ELR (cell line): Measurements from ENCODE around the gene CHD6.
A peak's percentile ranks its signal among the peaks of the same experiment; 100 is the strongest.

Experiments
- DNase-seq: peaks from one replicate; pipeline ENCODE4 v3.0.0-alpha.2; 2015; ENCODE audit warnings: low read depth

CHD6 gene, protein sequence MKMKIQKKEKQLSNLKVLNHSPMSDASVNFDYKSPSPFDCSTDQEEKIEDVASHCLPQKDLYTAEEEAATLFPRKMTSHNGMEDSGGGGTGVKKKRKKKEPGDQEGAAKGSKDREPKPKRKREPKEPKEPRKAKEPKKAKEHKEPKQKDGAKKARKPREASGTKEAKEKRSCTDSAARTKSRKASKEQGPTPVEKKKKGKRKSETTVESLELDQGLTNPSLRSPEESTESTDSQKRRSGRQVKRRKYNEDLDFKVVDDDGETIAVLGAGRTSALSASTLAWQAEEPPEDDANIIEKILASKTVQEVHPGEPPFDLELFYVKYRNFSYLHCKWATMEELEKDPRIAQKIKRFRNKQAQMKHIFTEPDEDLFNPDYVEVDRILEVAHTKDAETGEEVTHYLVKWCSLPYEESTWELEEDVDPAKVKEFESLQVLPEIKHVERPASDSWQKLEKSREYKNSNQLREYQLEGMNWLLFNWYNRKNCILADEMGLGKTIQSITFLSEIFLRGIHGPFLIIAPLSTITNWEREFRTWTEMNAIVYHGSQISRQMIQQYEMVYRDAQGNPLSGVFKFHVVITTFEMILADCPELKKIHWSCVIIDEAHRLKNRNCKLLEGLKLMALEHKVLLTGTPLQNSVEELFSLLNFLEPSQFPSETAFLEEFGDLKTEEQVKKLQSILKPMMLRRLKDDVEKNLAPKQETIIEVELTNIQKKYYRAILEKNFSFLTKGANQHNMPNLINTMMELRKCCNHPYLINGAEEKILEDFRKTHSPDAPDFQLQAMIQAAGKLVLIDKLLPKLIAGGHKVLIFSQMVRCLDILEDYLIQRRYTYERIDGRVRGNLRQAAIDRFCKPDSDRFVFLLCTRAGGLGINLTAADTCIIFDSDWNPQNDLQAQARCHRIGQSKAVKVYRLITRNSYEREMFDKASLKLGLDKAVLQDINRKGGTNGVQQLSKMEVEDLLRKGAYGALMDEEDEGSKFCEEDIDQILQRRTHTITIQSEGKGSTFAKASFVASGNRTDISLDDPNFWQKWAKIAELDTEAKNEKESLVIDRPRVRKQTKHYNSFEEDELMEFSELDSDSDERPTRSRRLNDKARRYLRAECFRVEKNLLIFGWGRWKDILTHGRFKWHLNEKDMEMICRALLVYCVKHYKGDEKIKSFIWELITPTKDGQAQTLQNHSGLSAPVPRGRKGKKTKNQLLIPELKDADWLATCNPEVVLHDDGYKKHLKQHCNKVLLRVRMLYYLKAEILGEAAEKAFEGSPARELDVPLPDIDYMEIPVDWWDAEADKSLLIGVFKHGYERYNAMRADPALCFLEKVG (N-terminal part only)

DNA sequence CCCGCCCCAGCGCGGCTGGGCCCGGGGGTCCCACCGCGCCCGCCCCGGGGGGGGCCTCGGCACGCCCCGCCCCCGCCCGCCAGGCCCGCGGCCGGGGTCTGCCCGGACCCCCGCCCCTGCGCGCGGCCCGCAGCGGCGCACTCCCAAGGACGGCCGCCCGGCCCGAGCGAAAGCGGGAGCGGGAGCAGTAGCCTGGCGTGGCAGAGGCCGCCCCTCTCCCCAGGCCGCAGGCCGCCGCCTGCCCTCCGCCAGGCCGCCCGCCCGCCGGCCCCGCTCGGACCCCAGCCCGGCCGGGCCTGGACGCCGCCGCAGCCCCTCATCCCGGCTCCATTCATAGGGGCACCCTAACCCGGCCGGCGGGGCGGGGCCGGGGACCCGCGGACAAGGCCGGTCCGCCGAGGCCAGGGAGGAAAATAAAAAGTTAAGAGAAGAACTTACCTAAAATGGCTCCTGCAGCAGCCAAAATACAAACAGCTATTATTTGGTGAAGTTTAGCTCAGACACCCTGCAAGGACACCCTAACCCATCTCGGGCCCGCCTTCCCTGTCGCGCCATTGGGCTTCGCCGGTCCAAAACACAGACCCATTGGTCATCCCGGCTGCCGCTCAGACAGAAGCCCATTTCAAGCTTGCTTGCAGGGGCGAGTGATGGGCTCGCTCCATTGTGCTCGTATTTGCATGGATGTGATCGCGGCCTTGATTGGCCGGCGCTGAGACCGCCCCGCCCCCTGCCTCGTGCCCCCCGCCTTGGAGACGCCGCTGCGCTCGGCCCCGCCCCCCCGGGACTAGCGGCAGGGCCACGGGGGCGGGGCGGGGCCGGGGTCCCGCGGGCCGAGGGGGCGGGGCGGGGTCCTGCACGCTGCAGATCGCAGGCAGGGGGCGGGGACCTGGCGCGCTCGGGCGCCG lies at the start of gene CHD6:
Gene CHD6, minus strand, starts transcription at position 476 of the 905 bp plus-strand sequence. CDS start 67,040 bp downstream, outside the sequence.
- peak; percentile 100 for DNase-seq

DNA sequence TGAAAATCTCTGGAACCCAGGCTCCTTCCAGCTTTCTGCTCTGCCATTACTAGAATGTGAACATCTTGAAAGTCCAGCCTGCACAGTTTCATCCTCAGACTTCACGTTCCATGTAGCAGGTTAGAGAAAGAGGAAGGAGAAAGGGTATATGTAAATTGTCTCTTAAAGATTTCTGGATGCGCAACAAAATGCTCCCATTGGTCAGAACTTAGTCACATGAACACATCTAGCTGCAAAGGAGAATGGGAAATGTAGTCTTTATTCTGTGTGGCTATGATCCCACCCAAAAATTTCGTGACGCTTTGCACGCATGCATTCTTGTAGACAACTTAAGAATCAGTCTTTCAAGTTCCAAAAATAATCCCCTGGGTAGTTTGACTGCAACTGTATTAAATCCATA lies 46.4 kb upstream of the CHD6 start:
- DNase-seq, result peak; percentile 12

DNA sequence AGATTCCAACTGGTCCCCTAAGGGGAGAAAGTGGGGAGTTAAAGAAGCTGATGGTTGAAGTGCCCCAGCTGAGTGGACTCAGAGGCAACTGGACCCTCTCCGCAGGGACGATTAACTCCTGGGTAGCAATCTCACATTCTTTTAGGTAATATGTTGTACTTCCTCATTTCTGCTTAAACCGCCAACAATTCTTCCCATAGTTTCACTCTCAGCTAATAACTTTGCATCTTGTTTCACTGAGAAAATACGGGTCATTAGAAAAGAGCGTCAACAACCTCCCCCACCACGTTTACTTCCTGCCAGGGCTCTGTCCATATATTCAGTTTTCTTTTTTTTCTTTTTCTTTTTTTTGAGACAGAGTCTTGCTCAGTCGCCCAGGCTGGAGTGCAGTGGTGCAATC lies 39.5 kb upstream of the CHD6 start:
- no peak for DNase-seq

DNA sequence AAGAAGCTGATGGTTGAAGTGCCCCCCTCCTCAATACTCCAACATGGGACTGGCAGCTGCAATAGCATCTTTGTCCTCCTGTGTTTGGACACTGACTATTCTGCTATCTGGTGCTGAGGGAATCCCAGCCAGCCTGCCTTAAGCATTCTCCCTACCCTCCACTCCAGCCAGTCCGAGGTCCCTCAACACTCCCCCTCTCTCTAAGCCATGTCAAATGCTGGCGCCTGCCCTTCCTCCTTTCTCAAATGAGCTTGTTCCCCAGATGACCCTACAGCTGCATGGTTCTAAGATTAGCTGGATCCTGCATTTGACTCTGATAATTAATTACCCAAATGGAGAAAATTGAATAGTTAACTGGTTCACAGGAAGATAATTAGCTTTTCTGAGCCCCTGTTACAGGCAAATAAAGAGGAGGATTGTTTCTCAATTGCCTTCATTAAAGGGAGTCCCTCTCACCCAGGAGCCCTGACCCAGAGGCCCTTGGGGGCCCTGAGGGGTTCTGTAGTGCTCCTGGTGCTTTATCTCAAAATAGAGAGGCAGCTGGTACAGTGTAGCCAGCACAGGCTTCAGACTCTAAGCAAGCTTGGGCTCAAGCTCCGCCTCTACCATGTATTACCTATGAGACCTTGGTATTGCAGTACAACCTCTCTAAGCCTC lies 37.9 kb upstream of the CHD6 start:
- DNase-seq, result no peak

DNA sequence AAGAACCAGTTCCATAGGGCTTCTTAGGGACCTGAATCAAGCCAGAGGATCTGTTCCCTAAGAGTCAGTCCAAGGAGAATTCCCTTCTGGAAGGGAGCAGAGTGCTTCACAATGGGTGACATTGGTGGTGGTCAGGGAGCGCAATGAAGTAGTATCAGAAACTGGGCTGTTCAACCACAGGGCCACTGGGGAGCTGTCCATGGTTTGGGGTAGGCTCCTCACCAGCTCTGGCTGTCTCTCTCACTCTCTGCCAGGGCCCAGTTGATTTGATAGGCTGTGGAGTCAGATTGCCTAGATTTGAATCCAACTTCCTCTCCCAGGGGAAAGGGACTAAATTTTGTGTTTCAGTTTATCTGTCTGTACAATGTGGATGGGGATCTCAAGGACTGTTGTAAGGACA lies 36.7 kb upstream of the CHD6 start:
- DNase-seq, result peak; percentile 16

DNA sequence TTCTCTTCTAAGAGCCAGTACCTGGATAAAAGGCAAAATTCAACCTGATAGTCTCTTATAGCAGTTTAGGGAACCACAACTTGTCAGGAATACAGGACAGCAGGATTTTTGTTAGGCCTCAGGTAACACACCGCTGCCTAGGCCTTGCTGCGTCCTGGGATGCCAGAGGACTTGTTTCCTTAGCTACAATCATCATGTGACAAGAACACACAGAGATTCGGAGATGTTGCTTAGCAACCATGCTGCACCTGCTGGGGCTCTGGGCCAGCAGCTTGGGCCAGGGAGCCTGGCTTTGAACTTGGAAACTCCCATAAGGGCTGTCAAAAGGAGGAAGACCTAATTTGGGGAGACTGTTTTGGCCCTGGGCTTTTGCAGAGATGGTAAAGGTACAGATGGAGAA lies 36.1 kb upstream of the CHD6 start:
- DNase-seq, result no peak

DNA sequence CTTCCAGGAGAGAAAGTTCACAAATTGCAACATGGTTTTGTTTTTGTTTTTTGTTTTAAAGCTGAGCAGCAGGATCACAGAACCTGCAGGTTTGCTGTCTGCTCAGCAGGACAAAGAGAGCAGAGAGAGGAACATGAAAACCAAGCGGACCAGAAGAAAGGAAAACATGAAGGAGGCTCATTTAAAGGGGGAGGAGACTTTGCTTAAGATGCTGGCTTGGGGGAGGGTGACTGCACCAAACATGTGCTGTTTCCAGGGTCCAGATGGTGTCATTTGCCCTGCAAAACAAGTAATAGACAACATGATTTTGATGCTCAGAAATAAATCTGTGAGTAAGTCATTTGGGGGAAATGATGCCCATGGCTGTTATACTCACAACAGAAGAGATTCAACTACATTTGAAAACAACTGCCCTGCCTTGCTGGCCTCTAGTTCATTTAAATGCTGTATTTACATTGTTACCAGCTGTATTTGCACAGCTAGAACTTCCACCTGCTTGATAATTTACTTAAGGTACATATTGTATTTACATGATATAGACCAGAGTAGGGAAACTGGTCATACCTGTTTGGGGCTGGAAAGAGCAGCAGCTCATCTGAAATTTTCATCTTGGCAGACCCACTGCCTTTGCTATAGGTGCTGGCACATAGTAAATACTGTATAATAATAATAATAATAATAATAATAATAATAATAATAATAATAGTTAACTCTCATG lies 32.2 kb upstream of the CHD6 start:
- no peak for DNase-seq

DNA sequence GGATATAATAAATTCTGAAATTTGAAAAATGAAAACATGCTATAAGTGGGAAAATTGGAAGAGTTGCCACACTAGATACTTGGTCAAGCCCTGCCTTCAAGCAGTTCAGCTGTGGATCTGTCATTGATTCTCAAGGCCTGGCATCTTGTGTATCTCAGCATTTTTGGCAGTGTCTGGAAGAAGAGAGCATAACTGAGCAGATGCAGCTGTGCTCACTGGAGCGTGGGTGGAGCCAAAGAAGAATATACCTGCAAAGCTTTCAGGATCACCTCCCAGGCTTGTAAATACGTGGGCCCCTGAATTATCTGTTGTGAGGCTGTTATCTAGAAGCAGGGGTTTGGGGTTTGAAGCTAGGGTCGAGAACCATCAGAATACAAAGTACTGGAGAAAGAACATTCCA lies 31.3 kb upstream of the CHD6 start:
- no peak for DNase-seq

DNA sequence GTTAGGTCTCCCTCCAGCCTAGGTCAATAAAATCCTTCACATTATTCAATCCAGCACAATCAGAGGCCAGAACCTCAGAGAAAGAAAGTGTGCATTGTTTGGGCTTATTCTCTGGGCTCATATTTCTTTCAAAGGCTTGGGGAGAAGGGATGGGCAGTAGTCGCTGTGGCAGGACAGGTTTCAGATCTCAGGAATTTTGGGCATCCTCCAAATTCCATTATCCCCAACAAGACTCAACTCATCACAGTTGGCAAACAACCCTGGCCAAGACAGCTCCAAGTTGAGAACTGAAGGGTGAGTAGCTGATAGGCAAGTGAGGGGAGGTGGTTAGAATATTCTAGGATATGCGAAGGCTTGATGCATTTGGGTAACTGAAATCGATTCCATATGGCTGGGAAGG lies 27.2 kb upstream of the CHD6 start:
- DNase-seq, result no peak

DNA sequence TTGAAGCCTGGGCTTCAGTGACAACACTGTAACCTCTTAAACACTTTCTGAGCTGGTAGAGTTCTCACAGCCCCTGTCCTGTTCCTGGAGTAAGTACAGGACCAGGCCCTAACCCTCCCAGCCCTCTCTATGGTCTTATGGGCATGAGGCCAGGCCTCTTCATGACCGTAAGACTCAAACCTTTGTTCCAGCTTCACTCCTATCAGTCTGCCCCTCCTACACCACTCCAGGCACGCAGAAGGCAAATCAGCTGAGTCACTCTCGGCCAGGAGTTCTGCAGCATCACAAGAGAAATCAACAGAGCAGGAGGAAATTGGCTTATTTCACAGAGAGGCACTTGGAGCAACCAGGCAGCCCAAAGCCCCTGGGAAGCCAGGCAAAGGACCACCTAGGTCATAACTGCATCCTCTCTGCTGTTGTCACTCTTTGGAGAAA lies 25.3 kb upstream of the CHD6 start:
- peak; percentile 52 for DNase-seq

DNA sequence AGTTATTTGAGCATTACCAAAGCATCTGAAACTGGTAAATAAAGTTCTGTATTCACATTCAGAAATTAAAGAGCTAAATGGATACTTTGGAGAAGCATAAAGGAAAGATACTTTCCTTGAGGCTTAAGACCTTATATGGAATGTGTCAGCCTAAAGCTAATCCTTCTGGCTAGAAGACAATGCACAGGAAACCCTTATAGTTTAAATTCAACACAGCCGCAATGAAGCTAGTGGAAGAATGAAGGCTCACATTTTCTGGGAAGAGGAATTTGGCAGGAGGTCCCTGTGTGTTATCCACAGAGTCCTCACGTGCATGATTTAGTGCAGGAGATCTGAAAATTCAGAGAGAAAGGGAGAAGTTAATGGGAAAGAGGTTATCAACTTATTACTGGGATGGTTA lies 21.5 kb upstream of the CHD6 start:
- DNase-seq, result no peak

DNA sequence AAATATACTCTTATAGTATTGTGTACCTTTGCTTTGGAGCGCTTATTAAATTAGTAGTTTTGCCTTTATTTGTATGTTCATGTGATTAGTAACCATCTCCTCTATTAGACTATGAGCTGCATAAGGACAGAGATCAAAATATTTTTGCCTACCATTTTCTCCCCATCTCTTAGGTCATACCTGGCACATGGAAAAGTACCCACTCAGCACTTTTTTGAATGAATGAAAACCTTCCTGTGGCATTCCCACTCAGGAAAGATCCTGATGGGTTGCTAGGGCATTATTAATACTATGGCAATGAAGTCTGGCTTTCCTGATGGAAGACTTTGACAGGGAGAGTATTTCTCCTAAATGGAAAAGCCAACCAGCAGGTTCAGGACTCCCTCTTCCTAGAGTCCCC lies 20.3 kb upstream of the CHD6 start:
- no peak for DNase-seq

DNA sequence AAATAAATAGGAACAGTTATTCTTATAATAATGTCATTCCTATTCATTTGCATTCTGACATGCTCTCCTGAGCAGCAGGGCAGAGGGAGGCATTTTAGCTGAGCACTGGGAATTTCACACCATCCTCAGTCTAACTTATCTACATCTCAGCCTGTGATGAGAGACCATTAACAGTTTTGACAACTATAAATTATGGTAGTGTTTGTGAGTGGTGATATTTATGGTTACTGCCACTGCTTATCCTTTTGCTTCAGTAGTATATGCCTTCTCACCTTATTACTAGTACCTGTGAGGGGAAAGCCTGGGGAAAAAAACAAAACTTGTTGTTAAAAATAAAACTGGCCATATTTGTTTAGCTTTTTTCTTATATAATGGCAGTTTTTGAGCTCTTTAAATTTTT lies 17.0 kb upstream of the CHD6 start:
- no peak for DNase-seq

DNA sequence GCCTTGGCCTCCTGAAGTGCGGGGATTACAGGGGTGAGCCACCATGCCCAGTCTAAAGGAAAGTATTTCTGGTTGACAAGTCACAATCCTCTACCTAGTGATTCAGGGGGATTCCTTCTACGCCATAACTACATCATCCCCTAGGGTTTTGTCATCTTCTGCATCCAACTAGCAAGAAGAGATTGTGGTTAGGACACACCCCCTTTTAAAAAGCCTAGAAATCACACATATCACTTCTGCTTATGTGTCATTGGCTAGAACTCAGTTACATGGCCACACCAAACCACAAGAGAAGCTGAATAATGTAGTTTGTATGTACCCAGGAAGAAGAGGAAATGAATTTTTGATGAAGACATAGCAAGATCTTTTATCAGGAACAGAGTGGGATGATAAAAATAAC lies 14.7 kb upstream of the CHD6 start:
- DNase-seq, result peak; percentile 62

DNA sequence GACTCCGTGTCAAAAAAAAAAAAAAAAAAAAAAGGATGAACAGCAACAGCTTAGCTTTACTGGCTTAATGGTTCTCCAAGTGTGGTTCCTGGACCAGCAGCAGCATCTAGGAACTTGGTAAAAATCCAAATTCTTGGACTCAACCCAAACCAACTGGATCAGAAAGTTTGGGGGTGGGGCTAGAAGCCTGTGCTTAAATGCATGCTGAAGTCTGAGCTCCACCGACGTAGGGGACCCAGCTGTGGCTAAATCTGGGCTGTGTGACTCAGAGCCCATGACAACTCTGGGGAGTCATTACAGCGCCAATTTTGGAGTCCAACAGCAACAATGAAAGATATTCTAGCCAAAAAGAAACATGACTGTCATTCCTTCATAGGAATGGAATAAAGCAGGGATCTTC lies 13.6 kb upstream of the CHD6 start:
- peak; percentile 40 for DNase-seq

DNA sequence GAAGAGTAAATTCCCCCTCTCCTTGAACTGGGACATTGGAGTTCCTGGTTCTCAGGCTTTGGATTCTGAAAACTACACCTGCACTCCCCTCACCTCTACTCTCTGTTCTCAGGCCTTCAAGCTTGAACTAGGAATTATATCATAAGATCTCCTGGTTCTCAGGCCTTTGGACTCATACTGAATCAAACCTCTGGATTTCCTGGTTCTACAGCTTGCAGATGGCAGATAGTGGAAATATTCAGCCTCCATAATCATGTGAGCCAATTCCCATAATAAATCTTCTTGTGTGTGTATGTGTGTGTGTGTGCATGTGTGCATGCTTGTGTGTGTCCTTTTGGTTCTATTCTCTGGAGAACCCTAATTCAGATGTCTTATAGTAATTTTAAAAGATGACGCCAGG lies 12.7 kb upstream of the CHD6 start:
- no peak for DNase-seq

DNA sequence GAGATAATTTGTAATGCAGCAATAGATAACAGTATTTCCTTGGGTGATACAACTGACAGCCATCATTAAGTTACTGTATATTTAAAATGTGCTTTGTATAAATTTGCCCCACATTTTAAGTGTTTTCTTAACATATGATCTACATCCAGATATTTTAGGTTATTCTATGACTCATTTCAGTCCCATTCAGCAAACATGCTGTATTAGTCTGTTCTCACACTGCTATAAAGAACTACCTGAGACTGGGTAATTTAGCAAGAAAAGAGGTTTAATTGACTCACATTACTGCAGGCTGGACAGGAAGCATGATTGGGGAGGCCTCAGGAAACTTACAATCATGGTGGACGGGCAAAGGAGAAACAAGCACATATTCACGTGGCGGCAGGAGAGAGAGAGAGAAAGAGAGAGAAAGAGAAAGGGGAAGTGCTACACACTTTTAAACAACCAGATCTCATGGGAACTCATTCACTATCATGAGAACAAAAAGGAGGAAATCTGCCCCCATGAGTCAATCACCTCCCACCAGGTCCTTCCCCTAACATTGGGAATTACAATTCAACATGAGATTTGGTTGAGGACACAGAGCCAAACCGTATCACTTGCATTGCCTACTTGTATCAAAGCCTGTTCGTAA lies 9.6 kb upstream of the CHD6 start:
- no peak for DNase-seq

DNA sequence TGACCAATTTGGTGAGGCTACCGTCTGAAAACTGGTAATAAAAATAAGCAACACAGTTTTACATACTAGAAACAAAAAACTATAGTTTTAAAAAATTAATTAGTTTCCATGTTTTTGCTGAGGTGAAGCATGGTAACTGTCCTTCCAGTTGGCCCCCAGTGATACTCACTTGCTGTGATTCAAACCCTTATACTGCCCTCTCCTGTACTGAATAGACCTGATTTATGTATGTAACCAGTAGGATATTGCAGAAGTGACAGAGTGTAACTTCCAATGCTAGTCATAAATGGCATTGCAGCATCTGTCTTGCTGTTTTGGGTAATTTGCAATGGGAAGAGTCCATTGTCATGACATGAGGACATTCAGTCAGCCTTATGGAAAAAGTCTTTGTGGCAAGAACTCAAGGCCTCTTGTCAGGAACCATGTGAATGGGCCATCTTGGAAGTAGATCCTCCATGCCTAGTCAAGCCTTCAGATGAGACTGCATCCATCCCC lies 8.9 kb upstream of the CHD6 start:
- DNase-seq, result no peak

DNA sequence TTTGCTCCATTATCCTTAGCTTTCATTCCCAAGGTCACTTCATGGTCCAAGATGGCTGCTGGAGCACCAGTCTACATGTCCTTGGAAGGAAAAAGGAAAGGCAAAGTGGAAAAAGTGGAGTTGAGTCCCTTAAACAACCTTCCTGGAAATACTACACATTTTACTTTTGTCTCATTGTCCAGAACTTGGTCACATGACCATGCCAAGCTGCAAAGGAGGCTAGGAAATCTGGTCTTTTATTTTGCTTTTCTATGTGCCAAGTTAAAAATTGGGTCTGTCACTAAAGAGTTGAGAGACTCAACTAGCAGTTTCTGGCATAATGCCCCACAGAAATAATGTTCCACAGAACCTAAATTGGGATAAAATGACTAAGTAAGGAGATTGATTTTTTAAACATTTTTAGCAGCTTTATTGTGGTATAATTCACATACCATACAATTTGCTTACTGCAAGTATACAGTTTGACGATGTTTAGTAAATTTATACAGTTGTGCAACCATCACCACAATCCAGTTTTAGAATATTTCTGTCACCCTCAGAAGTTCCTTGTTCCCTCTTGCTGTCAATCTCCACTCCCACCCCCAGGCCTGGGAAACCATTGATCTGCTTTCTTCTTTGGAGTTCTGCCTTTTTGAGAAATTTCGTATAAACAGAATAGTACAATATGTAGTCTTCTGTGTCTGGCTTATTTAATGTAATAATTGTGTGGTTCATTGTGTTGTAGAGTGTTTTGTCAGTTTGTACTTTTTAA lies 5.6 kb upstream of the CHD6 start:
- no peak for DNase-seq
